A172 (cell line): ENCODE results near the gene KRTAP10-5. TPM values are rescaled to one million over a fixed set of nuclear protein-coding genes. Genes with fewer than 3 reads are reported as not detected.
"Not testable (repeated sequence)": the region's sequence is repeated elsewhere in the genome, so short reads cannot be mapped to it uniquely, and the experiment has no call there.

ENCODE experiments used
- DNase-seq: peaks from one replicate; pipeline ENCODE4 v3.0.0-alpha.2; 2015; ENCODE audit warnings: low spot score
- total RNA-seq: library from RNA; depleted of rRNA; stranded (reverse); fragments of >200 nt; shearing (Covaris generic); gene quantifications from 2 replicates; pipeline ENCODE4 v1.2.3, GENCODE V29; 2014

The KRTAP10-5 gene
- total RNA-seq, 1 experiment from 2014 or later: not detected

- no peak for DNase-seq
Observed at GRCh38 chr21:44611551-44611950, 31.1 kb upstream of the KRTAP10-5 start.

GRCh38 chr21:44610157-44610843 lies 29.9 kb upstream of the KRTAP10-5 start:
- not testable (repeated sequence) for DNase-seq

- DNase-seq: no peak
Observed at GRCh38 chr21:44609193-44609592, 28.8 kb upstream of the KRTAP10-5 start.

DNA sequence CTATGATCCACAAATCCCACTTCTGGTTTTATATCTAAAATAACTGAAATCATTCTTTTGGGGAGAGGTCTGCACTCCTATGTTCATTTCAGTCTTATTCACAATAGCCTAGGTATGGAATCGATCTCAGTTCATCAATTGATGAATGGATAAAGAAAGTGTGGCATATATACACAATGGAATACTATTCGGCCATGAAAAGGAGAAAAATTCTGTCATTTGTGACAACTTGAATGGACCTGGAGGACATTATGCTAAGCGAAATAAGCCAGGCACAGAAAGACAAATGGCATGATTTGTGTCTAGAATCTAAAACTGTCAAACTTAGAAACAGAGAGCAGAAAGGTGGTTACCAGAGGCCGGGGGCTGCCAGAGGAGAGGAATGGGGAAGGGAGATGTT lies 26.1 kb upstream of the KRTAP10-5 start:
- DNase-seq: no peak

DNA sequence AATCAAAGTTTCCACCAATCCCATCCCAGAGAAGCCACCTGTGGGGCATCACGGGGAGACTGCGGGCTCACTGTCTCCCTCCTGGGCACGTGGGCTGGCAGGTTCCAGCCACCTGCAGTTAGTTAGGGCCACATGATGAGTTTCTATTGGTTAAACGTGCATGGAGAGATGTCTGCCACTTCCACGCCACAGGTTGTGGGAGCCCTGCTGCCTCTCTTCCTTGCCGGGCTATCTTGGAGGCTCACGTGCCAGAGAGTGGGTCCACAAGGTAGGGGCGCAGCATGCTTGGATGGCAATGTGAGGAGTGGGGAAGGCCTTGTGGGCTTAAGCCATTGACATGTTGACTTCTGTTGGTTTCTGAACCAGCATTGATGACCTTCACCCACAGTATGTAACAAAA lies 23.5 kb upstream of the KRTAP10-5 start:
- no peak for DNase-seq

DNA sequence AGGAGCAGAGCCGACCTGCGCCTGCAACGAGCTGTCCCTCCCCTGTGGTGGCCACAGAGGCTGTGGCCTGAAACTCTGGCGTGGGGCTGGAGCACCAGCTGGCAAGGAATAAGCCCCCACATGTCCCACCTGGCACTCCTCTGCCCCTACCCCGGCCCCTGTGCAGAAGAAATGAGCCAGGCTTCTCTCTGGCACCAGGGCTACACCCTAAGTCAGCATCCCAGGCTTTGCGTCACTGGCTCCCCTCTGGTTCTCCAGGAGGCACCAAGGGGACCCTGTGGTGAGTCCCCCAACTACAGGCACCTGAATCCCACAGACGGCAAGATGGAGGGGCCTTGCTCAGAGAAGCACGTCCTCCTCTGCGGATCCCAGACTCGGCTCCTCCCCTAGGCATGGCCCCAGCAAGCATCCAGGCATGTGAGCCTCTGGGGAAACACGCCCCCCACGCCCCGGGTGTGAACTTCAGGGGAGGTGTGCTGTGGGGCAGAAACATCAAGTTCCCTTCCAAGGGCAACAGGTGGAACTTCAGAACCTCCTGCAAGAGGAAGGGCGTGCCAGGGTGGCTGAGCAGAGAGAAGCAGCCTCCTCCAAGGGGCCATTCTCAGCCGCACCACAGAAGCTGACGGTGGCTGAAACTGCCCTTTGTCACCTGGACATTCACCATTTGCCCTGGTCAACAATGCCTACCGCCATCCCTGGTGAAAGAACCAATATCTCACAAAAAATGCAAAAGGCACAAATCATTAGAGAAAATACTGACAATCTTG lies 22.9 kb upstream of the KRTAP10-5 start:
- no peak for DNase-seq

DNA sequence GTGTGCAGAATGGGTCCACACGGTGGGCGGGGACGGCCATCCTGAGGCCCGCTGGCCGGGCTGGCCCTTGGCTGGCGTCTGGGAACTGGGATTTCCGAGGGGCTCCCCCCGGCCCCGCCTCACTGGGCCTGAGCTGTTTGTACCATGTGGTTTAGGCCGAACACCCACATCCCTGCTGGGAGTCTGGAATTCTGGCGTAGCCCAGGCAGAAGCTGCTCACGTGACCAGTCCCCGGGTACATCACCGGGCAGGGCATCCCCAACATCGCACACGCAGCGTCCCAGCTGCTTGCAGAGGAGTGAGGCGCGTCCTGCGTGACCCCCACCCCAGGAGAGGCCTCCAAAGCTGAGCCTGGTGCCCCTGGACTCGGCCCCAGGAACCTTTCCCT lies 22.1 kb upstream of the KRTAP10-5 start:
- no peak for DNase-seq

GRCh38 chr21:44601596-44602462 lies 21.4 kb upstream of the KRTAP10-5 start:
- no peak for DNase-seq

- DNase-seq: not testable (repeated sequence)
Observed at GRCh38 chr21:44601091-44601490, 20.7 kb upstream of the KRTAP10-5 start.

GRCh38 chr21:44600118-44600978 lies 19.9 kb upstream of the KRTAP10-5 start, which contains the start of gene KRTAP10-7:
Gene KRTAP10-7, plus strand, starts transcription at chr21:44600597. Its CDS starts 25 bp downstream, at chr21:44600622.
- not testable (repeated sequence) for DNase-seq

DNA sequence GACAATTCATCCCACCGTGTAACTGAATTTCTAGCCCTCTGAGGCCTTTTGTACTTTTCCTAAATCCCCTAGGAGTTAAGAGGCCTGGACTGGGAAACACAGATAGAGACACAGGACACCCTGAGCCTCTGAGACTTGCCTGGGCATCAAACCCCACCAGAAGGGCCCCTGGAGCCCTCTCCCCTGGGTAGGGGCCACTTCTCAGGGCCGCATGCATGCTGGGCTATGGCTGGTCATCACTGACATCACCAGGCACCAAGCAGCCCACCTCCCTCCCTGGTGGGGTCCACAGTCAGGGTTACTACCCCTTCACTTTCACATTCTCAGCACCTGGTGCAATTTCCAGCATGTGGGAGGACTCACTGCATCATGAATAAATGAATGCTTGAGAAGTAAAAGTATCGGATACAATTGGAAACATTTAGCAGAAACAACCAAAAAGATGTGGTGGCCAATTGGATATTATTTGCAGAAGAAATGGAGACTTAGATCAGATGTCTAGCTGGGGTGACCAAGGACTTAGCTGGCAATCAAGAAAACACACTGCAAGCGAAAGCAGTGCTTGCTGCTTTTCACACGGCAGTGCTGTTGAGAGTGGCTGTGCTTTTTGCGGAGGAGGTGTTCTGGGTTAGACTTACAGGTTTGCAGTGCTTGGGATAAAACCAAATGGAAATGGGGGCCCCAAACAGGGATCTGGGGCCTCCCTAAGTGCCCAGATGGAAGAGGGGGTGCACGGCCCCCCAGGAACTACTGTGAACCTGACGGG lies 19.0 kb upstream of the KRTAP10-5 start:
- DNase-seq: no peak

DNA sequence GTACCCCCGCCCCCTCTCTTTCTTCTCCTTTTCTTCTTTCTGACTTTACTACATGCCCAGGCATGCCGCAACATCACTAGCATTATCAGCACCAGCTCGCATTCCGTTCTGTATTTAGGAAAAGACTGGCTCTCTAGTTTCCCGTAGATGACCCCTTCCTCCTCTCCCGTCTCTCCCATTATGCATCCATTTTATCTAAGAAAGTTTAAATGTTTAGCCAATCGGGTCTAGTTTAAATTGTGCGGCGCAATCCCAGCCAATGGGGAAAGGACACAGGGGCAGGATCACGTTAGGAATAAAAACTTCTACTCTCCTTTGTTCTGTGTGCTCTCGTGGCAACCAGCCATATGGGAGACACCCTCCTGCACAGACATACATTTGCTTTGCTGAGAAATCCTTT lies 17.7 kb upstream of the KRTAP10-5 start:
- DNase-seq: no peak

- DNase-seq: peak; percentile 13
Observed at GRCh38 chr21:44596068-44596725, 15.8 kb upstream of the KRTAP10-5 start.

- DNase-seq: no peak
Observed at GRCh38 chr21:44595524-44595923, 15.1 kb upstream of the KRTAP10-5 start.

DNA sequence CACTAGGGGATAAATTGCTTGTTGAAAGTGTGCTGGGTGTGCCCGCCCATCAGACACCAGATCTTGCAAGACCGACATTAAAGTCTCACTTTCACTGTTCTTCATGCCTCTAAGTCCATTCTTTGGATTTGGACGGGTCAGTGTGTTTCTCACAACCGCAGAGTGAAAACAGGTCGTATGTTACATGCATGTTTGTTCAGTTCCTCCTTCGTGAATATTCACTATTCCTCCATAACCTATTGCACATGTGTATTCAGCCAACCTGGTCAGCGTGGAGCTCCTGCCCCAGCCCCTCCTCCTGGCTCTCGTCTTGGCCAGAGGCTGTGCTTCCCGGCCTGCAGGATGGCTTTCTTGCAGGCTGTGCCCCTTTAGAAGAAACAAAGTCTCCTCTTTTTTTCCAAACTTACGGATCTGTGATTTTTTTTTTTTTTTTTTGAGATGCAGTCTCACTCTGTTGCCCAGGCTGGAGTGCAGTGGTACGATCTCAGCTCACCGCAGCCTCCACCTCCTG lies 14.1 kb upstream of the KRTAP10-5 start:
- DNase-seq: no peak

DNA sequence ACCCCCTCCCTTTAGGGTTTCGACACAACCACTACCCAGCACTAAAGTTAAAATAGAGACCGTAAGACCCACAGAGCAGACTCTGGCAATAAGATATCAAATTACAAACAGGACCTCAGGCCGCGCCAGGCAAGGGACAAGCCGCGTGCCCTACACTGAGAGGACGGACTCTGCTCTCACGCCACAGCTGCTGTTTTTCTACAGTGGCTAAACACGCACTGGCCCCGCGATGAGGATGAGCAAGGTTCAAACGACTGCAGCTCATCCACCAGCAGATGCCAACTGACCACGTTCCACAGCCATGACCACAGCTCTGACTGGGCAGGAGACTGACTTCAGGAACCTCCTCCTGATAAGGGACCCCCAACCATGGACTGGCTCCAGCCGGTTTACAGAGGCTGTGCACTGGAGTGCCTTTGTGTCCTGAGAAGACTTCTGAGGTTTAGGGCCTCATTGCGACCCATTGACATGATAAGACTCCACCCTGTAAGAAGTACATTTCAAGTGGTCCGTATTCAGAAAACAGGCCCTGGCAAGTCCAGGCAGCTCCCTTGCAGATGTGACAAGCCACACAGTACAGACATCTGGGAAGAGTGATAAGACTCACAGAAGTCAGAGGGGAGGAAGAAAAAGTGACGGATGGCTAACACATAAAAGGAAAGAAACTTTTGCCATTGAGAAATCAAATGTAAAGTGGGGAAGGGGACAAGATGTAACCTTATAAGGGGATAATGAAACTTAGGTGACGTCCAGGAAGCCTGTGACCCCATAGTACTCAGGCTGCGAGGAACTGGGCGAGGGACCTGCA lies 13.4 kb upstream of the KRTAP10-5 start:
- no peak for DNase-seq

DNA sequence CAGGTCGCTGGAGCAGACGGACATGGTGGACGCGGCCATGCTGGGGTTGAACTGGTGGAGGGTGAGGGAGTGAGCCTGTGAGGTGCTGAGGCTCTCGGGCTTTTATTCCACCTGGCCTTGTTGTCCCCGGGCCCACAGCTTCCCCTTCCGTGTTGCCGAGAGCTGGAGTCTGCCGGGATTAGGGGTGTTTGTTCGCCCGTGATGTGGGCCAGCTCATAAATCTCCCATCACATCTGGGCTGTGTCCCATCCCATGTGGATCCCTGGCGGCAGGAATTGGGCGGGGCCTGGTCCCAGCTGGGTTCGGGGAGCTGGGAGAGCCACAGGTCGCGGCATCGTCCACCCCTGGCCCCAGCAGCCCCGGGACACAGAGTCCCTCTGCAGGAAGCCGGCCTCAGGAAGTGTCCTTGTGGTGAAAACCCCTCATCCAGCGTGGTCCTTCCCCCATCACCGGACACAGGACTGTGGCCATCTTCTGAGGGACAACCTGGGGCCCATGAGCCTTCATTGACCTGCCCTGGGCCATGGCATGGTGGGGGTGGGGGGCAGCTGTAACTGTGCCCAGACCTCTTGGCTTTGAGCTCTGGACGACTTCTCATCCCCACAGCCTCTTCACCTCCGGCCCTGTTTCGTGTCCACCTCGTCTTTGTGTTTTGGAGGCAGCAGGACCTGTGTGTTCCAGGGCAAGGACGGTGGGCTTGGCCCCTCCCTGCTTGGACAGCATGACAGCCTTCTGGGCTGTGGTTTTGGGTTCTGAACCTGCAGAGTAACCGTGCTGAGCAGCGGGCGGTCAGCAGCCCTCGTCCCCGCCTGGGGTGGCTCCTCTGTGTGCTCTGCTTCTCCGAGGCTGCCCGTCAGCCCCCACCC lies 12.3 kb upstream of the KRTAP10-5 start, which contains the start of gene KRTAP10-6:
TSS of gene KRTAP10-6 (minus strand) at position 60 of the 866 bp plus-strand sequence. CDS start at position 39, 21 bp downstream.
- no peak for DNase-seq

GRCh38 chr21:44591801-44592130 lies 11.4 kb upstream of the KRTAP10-5 start:
- DNase-seq: not testable (repeated sequence)
